ENCODE data around the gene NR1H4.

Gene NR1H4

DNA sequence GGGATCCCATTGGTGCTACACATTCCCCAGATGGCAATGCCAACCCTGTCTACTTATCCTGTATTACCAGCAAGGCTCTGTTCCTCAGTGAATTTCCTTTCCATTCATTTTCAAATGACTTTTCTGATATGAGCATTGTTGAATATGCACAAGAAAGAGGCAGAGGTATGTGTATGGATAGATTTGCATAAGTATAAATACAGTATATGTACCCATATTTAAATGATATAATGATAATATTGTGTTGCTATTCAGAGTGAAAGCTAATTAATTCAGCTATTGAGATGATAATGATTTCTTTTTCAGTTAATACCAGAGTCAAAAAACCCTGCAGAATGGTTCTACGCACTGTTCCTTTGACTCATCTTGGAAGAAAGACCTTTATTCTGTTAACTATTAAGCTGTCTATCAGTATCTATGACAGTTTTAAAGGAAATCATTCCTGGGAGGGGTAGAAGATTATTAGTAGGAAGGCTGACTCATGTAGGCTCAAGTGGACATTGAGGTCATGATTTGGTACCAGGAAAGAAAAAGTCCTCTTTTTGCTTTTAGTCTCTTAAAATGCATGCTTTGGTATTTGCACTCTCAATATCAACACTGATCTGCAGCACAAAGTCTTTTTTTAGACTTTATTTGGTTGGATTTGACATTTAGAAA lies 54.9 kb downstream of the NR1H4 start (continued):
- TF ChIP-seq ZNF211 (tag by site-specific recombination; IDR thresholded peaks at IDR 0.05; ENCODE audit: low read depth), result no peak
- no peak for TF ChIP-seq KLF7 (tag by site-specific recombination; IDR thresholded peaks at IDR 0.05; ENCODE audit: borderline replicate concordance)
- TF ChIP-seq, protein P1, sequence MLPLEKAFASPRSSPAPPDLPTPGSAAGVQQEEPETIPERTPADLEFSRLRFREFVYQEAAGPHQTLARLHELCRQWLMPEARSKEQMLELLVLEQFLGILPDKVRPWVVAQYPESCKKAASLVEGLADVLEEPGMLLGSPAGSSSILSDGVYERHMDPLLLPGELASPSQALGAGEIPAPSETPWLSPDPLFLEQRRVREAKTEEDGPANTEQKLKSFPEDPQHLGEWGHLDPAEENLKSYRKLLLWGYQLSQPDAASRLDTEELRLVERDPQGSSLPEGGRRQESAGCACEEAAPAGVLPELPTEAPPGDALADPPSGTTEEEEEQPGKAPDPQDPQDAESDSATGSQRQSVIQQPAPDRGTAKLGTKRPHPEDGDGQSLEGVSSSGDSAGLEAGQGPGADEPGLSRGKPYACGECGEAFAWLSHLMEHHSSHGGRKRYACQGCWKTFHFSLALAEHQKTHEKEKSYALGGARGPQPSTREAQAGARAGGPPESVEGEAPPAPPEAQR (tag by site-specific recombination; IDR thresholded peaks at IDR 0.05), result no peak
- TF ChIP-seq, protein P2, sequence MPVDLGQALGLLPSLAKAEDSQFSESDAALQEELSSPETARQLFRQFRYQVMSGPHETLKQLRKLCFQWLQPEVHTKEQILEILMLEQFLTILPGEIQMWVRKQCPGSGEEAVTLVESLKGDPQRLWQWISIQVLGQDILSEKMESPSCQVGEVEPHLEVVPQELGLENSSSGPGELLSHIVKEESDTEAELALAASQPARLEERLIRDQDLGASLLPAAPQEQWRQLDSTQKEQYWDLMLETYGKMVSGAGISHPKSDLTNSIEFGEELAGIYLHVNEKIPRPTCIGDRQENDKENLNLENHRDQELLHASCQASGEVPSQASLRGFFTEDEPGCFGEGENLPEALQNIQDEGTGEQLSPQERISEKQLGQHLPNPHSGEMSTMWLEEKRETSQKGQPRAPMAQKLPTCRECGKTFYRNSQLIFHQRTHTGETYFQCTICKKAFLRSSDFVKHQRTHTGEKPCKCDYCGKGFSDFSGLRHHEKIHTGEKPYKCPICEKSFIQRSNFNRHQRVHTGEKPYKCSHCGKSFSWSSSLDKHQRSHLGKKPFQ (tag by site-specific recombination; IDR thresholded peaks at IDR 0.05), result no peak
- no peak for TF ChIP-seq ZNF426 (tag by site-specific recombination; IDR thresholded peaks at IDR 0.05)
- no peak for TF ChIP-seq ZNF157 (tag by site-specific recombination; IDR thresholded peaks at IDR 0.05)

DNA sequence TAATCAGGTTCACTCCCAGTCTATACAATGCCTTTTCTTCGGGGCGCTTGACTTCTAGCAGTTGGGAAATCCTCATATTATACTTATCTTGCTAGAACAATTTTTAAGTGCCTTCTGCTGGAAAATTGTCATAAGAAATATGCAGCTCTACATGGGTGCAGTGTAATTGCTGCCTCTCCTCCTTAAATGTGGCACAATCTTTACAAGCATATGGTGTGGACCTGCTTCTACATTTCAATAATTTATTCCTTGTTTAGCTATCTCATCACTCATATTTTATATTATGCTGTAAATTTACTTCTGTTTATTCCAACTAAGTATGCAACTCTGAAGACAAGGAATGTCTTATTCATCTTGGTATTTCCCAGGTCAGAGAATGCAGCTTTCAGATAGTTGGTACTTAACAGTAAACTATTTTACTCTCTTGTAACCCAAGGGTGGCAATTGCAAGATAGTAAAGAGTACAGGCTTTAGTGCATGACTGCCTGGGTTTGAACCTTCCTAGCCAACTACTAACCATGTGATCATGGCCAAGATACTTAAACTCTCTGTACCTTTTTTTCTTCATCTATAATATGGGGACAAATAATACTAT lies 56.2 kb downstream of the NR1H4 start:
- TF ChIP-seq ZNF555 (tag by site-specific recombination; conservative IDR thresholded peaks at IDR 0.05) (no peak), ZFP37 (tag by site-specific recombination; IDR thresholded peaks at IDR 0.05) (no peak), ZFP69B (tag by site-specific recombination; IDR thresholded peaks at IDR 0.05) (no peak), ZNF792 (tag by site-specific recombination; IDR thresholded peaks at IDR 0.05) (no peak), KLF7 (tag by site-specific recombination; IDR thresholded peaks at IDR 0.05; ENCODE audit: borderline replicate concordance) (no peak), GFI1B (tag by site-specific recombination; IDR thresholded peaks at IDR 0.05) (no peak), ZNF214 (tag by site-specific recombination; IDR thresholded peaks at IDR 0.05; ENCODE audit: borderline replicate concordance) (no peak), ZNF146 (tag by site-specific recombination; IDR thresholded peaks at IDR 0.05) (no peak), ZFP41 (tag by site-specific recombination; IDR thresholded peaks at IDR 0.05; ENCODE audit: borderline replicate concordance) (no peak), ZNF248 (tag by site-specific recombination; IDR thresholded peaks at IDR 0.05) (no peak)
- TF ChIP-seq, protein P3, sequence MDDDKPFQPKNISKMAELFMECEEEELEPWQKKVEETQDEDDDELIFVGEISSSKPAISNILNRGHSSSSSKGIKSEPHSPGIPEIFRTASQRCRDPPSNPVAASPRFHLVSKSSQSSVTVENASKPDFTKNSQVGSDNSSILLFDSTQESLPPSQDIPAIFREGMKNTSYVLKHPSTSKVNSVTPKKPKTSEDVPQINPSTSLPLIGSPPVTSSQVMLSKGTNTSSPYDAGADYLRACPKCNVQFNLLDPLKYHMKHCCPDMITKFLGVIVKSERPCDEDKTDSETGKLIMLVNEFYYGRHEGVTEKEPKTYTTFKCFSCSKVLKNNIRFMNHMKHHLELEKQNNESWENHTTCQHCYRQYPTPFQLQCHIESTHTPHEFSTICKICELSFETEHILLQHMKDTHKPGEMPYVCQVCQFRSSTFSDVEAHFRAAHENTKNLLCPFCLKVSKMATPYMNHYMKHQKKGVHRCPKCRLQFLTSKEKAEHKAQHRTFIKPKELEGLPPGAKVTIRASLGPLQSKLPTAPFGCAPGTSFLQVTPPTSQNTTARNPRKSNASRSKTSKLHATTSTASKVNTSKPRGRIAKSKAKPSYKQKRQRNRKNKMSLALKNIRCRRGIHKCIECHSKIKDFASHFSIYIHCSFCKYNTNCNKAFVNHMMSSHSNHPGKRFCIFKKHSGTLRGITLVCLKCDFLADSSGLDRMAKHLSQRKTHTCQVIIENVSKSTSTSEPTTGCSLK (tag by site-specific recombination; IDR thresholded peaks at IDR 0.05), result no peak
- TF ChIP-seq, protein P4, sequence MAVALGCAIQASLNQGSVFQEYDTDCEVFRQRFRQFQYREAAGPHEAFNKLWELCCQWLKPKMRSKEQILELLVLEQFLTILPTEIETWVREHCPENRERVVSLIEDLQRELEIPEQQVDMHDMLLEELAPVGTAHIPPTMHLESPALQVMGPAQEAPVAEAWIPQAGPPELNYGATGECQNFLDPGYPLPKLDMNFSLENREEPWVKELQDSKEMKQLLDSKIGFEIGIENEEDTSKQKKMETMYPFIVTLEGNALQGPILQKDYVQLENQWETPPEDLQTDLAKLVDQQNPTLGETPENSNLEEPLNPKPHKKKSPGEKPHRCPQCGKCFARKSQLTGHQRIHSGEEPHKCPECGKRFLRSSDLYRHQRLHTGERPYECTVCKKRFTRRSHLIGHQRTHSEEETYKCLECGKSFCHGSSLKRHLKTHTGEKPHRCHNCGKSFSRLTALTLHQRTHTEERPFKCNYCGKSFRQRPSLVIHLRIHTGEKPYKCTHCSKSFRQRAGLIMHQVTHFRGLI (tag by site-specific recombination; IDR thresholded peaks at IDR 0.05), result no peak
- TF ChIP-seq, protein P5, sequence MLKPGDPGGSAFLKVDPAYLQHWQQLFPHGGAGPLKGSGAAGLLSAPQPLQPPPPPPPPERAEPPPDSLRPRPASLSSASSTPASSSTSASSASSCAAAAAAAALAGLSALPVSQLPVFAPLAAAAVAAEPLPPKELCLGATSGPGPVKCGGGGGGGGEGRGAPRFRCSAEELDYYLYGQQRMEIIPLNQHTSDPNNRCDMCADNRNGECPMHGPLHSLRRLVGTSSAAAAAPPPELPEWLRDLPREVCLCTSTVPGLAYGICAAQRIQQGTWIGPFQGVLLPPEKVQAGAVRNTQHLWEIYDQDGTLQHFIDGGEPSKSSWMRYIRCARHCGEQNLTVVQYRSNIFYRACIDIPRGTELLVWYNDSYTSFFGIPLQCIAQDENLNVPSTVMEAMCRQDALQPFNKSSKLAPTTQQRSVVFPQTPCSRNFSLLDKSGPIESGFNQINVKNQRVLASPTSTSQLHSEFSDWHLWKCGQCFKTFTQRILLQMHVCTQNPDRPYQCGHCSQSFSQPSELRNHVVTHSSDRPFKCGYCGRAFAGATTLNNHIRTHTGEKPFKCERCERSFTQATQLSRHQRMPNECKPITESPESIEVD (tag by site-specific recombination; IDR thresholded peaks at IDR 0.05), result no peak
- TF ChIP-seq, protein P6, sequence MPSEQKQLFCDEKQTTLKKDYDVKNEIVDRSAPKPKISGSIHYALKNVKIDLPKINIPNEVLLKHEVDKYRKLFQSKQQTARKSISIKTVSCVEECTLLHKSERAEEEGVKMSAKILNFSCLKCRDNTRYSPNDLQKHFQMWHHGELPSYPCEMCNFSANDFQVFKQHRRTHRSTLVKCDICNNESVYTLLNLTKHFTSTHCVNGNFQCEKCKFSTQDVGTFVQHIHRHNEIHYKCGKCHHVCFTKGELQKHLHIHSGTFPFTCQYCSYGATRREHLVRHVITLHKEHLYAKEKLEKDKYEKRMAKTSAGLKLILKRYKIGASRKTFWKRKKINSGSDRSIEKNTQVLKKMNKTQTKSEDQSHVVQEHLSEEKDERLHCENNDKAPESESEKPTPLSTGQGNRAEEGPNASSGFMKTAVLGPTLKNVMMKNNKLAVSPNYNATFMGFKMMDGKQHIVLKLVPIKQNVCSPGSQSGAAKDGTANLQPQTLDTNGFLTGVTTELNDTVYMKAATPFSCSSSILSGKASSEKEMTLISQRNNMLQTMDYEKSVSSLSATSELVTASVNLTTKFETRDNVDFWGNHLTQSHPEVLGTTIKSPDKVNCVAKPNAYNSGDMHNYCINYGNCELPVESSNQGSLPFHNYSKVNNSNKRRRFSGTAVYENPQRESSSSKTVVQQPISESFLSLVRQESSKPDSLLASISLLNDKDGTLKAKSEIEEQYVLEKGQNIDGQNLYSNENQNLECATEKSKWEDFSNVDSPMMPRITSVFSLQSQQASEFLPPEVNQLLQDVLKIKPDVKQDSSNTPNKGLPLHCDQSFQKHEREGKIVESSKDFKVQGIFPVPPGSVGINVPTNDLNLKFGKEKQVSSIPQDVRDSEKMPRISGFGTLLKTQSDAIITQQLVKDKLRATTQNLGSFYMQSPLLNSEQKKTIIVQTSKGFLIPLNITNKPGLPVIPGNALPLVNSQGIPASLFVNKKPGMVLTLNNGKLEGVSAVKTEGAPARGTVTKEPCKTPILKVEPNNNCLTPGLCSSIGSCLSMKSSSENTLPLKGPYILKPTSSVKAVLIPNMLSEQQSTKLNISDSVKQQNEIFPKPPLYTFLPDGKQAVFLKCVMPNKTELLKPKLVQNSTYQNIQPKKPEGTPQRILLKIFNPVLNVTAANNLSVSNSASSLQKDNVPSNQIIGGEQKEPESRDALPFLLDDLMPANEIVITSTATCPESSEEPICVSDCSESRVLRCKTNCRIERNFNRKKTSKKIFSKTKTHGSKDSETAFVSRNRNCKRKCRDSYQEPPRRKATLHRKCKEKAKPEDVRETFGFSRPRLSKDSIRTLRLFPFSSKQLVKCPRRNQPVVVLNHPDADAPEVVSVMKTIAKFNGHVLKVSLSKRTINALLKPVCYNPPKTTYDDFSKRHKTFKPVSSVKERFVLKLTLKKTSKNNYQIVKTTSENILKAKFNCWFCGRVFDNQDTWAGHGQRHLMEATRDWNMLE (tag by site-specific recombination; conservative IDR thresholded peaks at IDR 0.05; ENCODE audit: low read depth), result no peak
- POLR2A ChIA-PET, result no interaction called here
- CTCF ChIA-PET, result interaction anchor here (0.7 to 1.4 kb wide), 2 partner anchors 24 to 1497 kb away, joined by 3 to 9 read pairs; no protein-coding TSS in a partner anchor
- Histone ChIP-seq H3K27ac (ENCODE audit: extremely low read depth, low read depth, low read length) (no peak overlapping the region), H3K4me3 (ENCODE audit: low read depth, low read length) (no peak overlapping the region), H3K36me3 (ENCODE audit: control insufficient read depth in 2 of 2, insufficient read depth in 1 of 2, low read length in 2 of 2) (no peaks in the 10 kb centered on the region), H3K9me3 (ENCODE audit: control insufficient read depth, insufficient read depth, low read depth, low read length) (no peaks in the 10 kb centered on the region), H3K4me1 (ENCODE audit: control insufficient read depth, insufficient read depth, low read length) (no peaks in the 10 kb centered on the region)

Measured in HEK293 (cell line).